Measurements from ENCODE around the gene EXOC6B.

The EXOC6B gene

DNA sequence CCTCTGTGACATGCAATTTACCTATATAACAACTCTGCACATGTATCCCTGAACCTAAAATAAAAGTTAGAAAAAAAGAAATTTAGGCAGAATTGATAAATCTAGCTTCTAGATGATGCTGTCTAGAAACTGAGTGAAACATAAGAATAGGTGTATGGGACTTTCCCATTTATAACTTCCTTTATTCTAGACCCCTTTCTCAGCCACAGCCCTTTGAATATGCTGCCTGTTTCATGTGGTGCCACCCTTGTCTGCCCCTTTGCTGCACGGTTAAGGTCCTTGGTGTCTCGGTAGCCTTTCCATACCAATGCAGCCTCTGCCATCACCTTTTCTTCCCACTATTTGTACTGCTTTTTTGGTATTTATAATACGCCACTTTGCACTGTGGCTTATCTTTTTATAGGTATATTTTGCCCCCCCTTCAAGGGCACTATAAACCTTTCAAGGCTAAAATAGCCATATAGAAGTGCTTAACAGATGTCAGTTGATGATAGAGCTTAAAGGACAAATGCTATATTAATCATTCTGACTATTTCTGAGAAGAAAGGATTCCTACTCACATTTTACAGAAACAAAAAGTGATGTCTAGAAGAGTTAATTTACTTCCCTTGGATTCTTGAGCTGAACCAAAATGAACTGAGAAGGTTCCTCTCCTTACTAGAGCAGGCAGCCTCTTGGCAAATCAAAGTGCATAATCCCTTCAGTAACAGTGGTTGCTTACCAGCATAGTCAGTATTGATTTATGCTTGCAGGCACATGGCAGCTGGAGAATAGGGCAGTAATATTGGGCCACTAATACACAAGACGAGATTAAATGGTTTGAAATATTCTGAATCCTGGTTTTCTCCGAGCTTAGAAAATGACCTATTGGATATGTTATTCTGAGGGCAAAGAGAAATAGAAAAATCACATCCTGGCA is 590.1 kb downstream of the EXOC6B start:
- Histone ChIP-seq H3K4me2 (ENCODE audit: insufficient read depth, low read length) (no peak overlapping the region), H3K4me1 (ENCODE audit: insufficient read depth, low read length) (no peaks in the 10 kb centered on the region), H3K9ac (ENCODE audit: low read depth, low read length) (no peak overlapping the region), H3K27me3 (ENCODE audit: insufficient read depth, low read length, poor library complexity) (no peaks in the 10 kb centered on the region), H3K9me3 (ENCODE audit: insufficient read depth, low read length, severe bottlenecking) (no peaks in the 10 kb centered on the region), H3K4me3 (ENCODE audit: low read depth in 1 of 2, low read length in 2 of 2) (no peak overlapping the region), H3K36me3 (ENCODE audit: insufficient read depth, low read length) (no peaks in the 10 kb centered on the region), H3K27ac (ENCODE audit: low read length) (no peak overlapping the region), H2AFZ (ENCODE audit: low read depth, low read length) (no peak overlapping the region), H3K79me2 (ENCODE audit: insufficient read depth, low read length) (no peaks in the 10 kb centered on the region), H4K20me1 (ENCODE audit: insufficient read depth, low read length) (no peaks in the 10 kb centered on the region)
- no peak for DNase-seq
- no peak for TF ChIP-seq EZH2 (IDR thresholded peaks at IDR 0.05; ENCODE audit: borderline replicate concordance, low read depth, low read length, severe bottlenecking)
- TF ChIP-seq, protein P1, sequence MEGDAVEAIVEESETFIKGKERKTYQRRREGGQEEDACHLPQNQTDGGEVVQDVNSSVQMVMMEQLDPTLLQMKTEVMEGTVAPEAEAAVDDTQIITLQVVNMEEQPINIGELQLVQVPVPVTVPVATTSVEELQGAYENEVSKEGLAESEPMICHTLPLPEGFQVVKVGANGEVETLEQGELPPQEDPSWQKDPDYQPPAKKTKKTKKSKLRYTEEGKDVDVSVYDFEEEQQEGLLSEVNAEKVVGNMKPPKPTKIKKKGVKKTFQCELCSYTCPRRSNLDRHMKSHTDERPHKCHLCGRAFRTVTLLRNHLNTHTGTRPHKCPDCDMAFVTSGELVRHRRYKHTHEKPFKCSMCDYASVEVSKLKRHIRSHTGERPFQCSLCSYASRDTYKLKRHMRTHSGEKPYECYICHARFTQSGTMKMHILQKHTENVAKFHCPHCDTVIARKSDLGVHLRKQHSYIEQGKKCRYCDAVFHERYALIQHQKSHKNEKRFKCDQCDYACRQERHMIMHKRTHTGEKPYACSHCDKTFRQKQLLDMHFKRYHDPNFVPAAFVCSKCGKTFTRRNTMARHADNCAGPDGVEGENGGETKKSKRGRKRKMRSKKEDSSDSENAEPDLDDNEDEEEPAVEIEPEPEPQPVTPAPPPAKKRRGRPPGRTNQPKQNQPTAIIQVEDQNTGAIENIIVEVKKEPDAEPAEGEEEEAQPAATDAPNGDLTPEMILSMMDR (IDR thresholded peaks at IDR 0.05; ENCODE audit: borderline replicate concordance, extremely low read depth, low read length, poor library complexity, severe bottlenecking) = no peak
- ATAC-seq (ENCODE audit: insufficient read depth, low read depth) = no peak

DNA sequence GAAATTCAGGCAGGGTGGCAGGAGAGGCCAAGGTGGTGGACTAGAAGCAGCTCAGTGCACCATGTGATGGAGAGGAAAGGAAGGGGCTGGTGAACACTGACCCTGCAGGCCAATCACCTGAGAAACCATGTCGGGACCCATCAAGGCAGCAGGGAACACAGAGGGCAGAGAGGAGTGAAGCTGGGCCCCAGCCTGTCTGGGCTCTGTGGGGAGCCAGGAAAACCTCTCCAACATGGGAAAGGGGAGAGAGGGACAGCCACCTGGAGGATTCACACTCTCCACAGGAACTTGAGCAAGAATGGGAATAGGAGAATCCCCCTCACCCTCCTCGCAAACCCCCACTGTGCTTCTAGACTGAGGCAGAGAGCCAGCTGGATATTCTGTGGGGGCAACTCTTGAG is 592.6 kb downstream of the EXOC6B start:
- no peak for TF ChIP-seq EZH2 (IDR thresholded peaks at IDR 0.05; ENCODE audit: borderline replicate concordance, low read depth, low read length, severe bottlenecking)
- TF ChIP-seq, protein P1 (IDR thresholded peaks at IDR 0.05; ENCODE audit: borderline replicate concordance, extremely low read depth, low read length, poor library complexity, severe bottlenecking) = no peak
- no peak for ATAC-seq (ENCODE audit: insufficient read depth, low read depth)
- Histone ChIP-seq H3K79me2 (ENCODE audit: insufficient read depth, low read length) (no peaks in the 10 kb centered on the region), H3K9me3 (ENCODE audit: insufficient read depth, low read length, severe bottlenecking) (no peaks in the 10 kb centered on the region), H3K27ac (ENCODE audit: low read length) (no peak overlapping the region), H3K4me3 (ENCODE audit: low read depth in 1 of 2, low read length in 2 of 2) (no peak overlapping the region), H3K27me3 (ENCODE audit: insufficient read depth, low read length, poor library complexity) (no peaks in the 10 kb centered on the region), H3K9ac (ENCODE audit: low read depth, low read length) (no peak overlapping the region), H3K36me3 (ENCODE audit: insufficient read depth, low read length) (no peaks in the 10 kb centered on the region), H2AFZ (ENCODE audit: low read depth, low read length) (no peak overlapping the region), H4K20me1 (ENCODE audit: insufficient read depth, low read length) (no peaks in the 10 kb centered on the region), H3K4me2 (ENCODE audit: insufficient read depth, low read length) (no peak overlapping the region), H3K4me1 (ENCODE audit: insufficient read depth, low read length) (no peaks in the 10 kb centered on the region)
- no peak for DNase-seq

DNA sequence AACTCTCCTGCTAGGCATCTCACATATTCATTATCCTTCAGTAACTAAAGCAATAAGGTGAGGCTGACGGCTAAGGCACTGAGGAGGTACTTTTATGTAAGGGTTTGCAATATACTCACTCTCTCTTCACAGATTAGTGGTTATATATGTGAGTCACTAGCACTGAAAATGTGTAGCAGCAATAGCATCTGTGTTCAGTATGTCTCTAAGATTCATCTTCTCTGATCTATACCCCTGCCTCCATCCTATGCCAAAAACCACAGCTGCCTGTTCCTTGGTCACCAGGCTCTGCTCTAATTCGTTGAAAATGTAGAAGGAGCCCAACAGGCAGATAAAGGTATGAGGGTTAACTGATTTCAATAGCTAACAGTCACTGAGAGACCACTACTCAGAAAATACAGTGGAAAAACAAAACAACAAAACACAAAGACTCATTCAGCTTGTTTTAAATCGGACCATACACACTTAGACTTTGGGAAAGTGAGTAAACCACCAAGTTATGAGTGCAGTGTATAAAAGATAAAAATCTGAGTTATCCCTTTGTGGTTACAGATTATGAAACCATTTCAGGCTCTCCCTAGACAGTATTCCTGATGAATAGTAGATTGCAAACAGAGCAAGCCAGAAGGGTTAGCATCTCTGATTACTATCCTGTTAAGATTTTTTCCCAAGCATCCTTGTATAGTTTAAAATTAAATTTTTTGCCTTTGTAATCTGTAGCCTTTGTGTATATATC is 602.8 kb downstream of the EXOC6B start:
- H3K4me2 ChIP-seq (ENCODE audit: insufficient read depth, low read length) = no peak overlapping the region
- no peak for TF ChIP-seq EZH2 (IDR thresholded peaks at IDR 0.05; ENCODE audit: borderline replicate concordance, low read depth, low read length, severe bottlenecking)
- TF ChIP-seq, protein P1 (IDR thresholded peaks at IDR 0.05; ENCODE audit: borderline replicate concordance, extremely low read depth, low read length, poor library complexity, severe bottlenecking) = no peak
- no peak overlapping the region for H3K4me3 ChIP-seq (ENCODE audit: low read depth in 1 of 2, low read length in 2 of 2)
- H3K27me3 ChIP-seq (ENCODE audit: insufficient read depth, low read length, poor library complexity) = no peaks in the 10 kb centered on the region
- no peak for DNase-seq
- no peaks in the 10 kb centered on the region for H3K79me2 ChIP-seq (ENCODE audit: insufficient read depth, low read length)
- no peaks in the 10 kb centered on the region for H3K9me3 ChIP-seq (ENCODE audit: insufficient read depth, low read length, severe bottlenecking)
- H3K4me1 ChIP-seq (ENCODE audit: insufficient read depth, low read length) = no peaks in the 10 kb centered on the region
- no peaks in the 10 kb centered on the region for H3K36me3 ChIP-seq (ENCODE audit: insufficient read depth, low read length)
- no peak overlapping the region for H3K9ac ChIP-seq (ENCODE audit: low read depth, low read length)
- ATAC-seq (ENCODE audit: insufficient read depth, low read depth) = 0 out of 3 replicates have a peak, but pooled peaks have one; percentile 44
- H4K20me1 ChIP-seq (ENCODE audit: insufficient read depth, low read length) = no peaks in the 10 kb centered on the region
- no peak overlapping the region for H2AFZ ChIP-seq (ENCODE audit: low read depth, low read length)
- H3K27ac ChIP-seq (ENCODE audit: low read length) = no peak overlapping the region
